IMR-90 (cell line): ENCODE results near the gene RYR3.

Experiments used
- CEBPB ChIP-seq: IDR thresholded peaks from 2 replicates; pipeline ENCODE4 v1.6.1; 2012; ENCODE audit warnings: low read depth, low read length, improper control_type of control experiment
- CHD1 ChIP-seq: IDR thresholded peaks from 2 replicates; pipeline ENCODE4 v1.6.1; 2012; ENCODE audit warnings: low read depth, low read length, improper control_type of control experiment
- CTCF ChIP-seq: conservative IDR thresholded peaks from 2 replicates; pipeline ENCODE4 v1.5.1; 2012; ENCODE audit warnings: mild to moderate bottlenecking, low read depth, low read length, improper control_type of control experiment
- ELK1 ChIP-seq: fragments of 150-350 bp; IDR thresholded peaks from 2 replicates; pipeline ENCODE4 v1.6.1; 2016; ENCODE audit warnings: low read depth, mild to moderate bottlenecking, low read length, moderate library complexity, borderline replicate concordance
- MAFK ChIP-seq: IDR thresholded peaks from 2 replicates; pipeline ENCODE4 v1.6.1; 2012; ENCODE audit warnings: low read depth, low read length, improper control_type of control experiment
- MAZ ChIP-seq: IDR thresholded peaks from 2 replicates; pipeline ENCODE4 v1.6.1; 2012; ENCODE audit warnings: low read depth, mild to moderate bottlenecking, low read length, improper control_type of control experiment, moderate library complexity, borderline replicate concordance
- MXI1 ChIP-seq: IDR thresholded peaks from 2 replicates; pipeline ENCODE4 v1.6.1; 2012; ENCODE audit warnings: low read depth, mild to moderate bottlenecking, low read length, moderate library complexity, borderline replicate concordance
- POLR2A ChIP-seq: IDR thresholded peaks from 2 replicates; pipeline ENCODE4 v1.6.1; 2012; ENCODE audit warnings: mild to moderate bottlenecking, low read depth, low read length
- RCOR1 ChIP-seq: IDR thresholded peaks from 2 replicates; pipeline ENCODE4 v1.6.1; 2012; ENCODE audit warnings: mild to moderate bottlenecking, low read length, improper control_type of control experiment; ENCODE audit not compliant: insufficient replicate concordance
- RFX5 ChIP-seq: IDR thresholded peaks from 2 replicates; pipeline ENCODE4 v1.8.0; 2012; ENCODE audit warnings: low read depth, mild to moderate bottlenecking, low read length, moderate library complexity
- SMC3 ChIP-seq: fragments of 150-350 bp; IDR thresholded peaks from 2 replicates; pipeline ENCODE4 v1.6.1; 2016; ENCODE audit warnings: low read depth, mild to moderate bottlenecking, antibody characterized with exemption, low read length, moderate library complexity
- USF2 ChIP-seq: fragments of 150-350 bp; IDR thresholded peaks from 2 replicates; pipeline ENCODE4 v1.6.1; 2017; ENCODE audit warnings: mild to moderate bottlenecking, antibody characterized with exemption, low read length, low read depth

- TF ChIP-seq CTCF (no peak), POLR2A (no peak), MAZ (no peak), SMC3 (no peak), RCOR1 (no peak), ELK1 (no peak), MXI1 (no peak), RFX5 (no peak), MAFK (no peak), CHD1 (no peak), USF2 (no peak), CEBPB (no peak)
Measured at GRCh38 chr15:33797651-33798050, 486.9 kb downstream of the RYR3 start.
